ENCODE results near the gene USP7.

DNA sequence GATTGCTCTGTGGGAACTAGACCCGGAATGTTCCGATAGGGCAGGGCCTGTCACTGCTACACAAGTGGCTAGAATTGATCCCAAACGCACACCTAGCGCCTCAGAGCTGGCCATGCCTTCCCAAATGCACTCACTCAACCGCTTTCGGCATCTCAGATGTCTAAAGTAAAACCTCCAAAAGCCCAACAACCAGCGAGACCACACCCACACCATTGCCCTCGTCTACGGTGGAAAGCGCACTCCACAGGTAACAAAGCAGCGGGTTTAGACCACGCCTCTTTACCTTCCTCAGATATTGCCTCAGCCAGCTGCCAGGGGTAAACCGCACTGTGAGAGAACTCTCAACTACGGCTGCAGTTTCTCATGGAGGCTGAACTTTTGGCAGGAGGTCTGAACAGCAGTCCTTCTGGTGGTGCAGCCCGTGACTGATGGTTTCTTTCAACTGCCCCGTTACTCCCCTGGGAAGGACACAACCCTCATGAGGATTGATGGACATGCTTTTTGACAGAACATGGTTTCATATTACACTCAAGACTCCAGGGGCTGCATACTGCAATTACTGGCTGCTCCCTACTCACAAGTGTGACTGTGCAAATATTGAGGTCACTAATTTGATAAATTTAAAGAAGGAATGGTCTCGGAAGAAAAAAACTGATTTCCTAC is 34.5 kb downstream of the USP7 start:
- TF ChIP-seq, protein P1, sequence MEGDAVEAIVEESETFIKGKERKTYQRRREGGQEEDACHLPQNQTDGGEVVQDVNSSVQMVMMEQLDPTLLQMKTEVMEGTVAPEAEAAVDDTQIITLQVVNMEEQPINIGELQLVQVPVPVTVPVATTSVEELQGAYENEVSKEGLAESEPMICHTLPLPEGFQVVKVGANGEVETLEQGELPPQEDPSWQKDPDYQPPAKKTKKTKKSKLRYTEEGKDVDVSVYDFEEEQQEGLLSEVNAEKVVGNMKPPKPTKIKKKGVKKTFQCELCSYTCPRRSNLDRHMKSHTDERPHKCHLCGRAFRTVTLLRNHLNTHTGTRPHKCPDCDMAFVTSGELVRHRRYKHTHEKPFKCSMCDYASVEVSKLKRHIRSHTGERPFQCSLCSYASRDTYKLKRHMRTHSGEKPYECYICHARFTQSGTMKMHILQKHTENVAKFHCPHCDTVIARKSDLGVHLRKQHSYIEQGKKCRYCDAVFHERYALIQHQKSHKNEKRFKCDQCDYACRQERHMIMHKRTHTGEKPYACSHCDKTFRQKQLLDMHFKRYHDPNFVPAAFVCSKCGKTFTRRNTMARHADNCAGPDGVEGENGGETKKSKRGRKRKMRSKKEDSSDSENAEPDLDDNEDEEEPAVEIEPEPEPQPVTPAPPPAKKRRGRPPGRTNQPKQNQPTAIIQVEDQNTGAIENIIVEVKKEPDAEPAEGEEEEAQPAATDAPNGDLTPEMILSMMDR (IDR thresholded peaks at IDR 0.05), result no peak
- TF ChIP-seq POLR2A (IDR thresholded peaks at IDR 0.05) (no peak), EP300 (IDR thresholded peaks at IDR 0.05) (no peak), POLR2AphosphoS5 (IDR thresholded peaks at IDR 0.05) (no peak)

Data from upper lobe of left lung (tissue), 4 donors.